Endodermal cell (in vitro differentiated cells): ENCODE measurements around the gene RHOH. TPM values are rescaled to one million over a fixed set of nuclear protein-coding genes. Genes with fewer than 3 reads are reported as not detected.

Experiments
- DNase-seq: peaks from one replicate; pipeline ENCODE4 v3.0.0-alpha.2; 2017
- H3K27ac ChIP-seq: 2 replicates; pipeline ENCODE4 v1.5.1; 2013; ENCODE audit warnings: mild to moderate bottlenecking, low read depth, low read length, moderate library complexity
- H3K27me3 ChIP-seq: 2 replicates; pipeline ENCODE4 v1.6.1; 2013; ENCODE audit warnings: mild to moderate bottlenecking, low read length, moderate library complexity; ENCODE audit not compliant: insufficient read depth, control insufficient read depth, poor library complexity, severe bottlenecking
- H3K36me3 ChIP-seq: 2 replicates; pipeline ENCODE4 v1.7.0; 2013; ENCODE audit warnings: mild to moderate bottlenecking, low read length, moderate library complexity; ENCODE audit not compliant: control insufficient read depth, insufficient read depth
- H3K4me1 ChIP-seq: one replicate; pipeline ENCODE4 v1.7.0; 2013; ENCODE audit warnings: low read length; ENCODE audit not compliant: control insufficient read depth, insufficient read depth
- H3K4me3 ChIP-seq: 2 replicates; pipeline ENCODE4 v1.5.1; 2013; ENCODE audit warnings: mild to moderate bottlenecking, low read length, moderate library complexity
- H3K9ac ChIP-seq: 2 replicates; pipeline ENCODE4 v1.6.1; 2013; ENCODE audit warnings: mild to moderate bottlenecking, low read length, moderate library complexity; ENCODE audit not compliant: poor library complexity, severe bottlenecking; ENCODE audit errors: extremely low read depth
- H3K9me3 ChIP-seq: 2 replicates; pipeline ENCODE4 v1.6.1; 2013; ENCODE audit warnings: mild to moderate bottlenecking, low read length, moderate library complexity; ENCODE audit not compliant: control insufficient read depth
- H3K27ac Mint-ChIP-seq: 2 replicates; pipeline ENCODE4 v1.8.0; 2020; ENCODE audit warnings: mixed read lengths
- H3K27me3 Mint-ChIP-seq: 2 replicates; pipeline ENCODE4 v1.8.0; 2021; ENCODE audit warnings: mild to moderate bottlenecking, mixed read lengths; ENCODE audit not compliant: insufficient read depth
- H3K36me3 Mint-ChIP-seq: 2 replicates; pipeline ENCODE4 v1.8.0; 2020; ENCODE audit warnings: low read depth, mixed read lengths
- H3K4me1 Mint-ChIP-seq: 2 replicates; pipeline ENCODE4 v1.8.0; 2020; ENCODE audit warnings: mixed read lengths
- H3K4me3 Mint-ChIP-seq: 2 replicates; pipeline ENCODE4 v1.8.0; 2020; ENCODE audit warnings: mild to moderate bottlenecking, moderate library complexity, mixed read lengths
- H3K9me3 Mint-ChIP-seq: 2 replicates; pipeline ENCODE4 v1.8.0; 2020; ENCODE audit warnings: mild to moderate bottlenecking, mixed read lengths
- WGBS, 2 experiments: methylation state at CpG; one replicate each; pipeline versions ENCODE4 v1.1.5 to v1.1.7; 2013; ENCODE audit warnings: missing lambda C conversion rate in 2 of 2, mixed read lengths in 1 of 2; ENCODE audit not compliant: insufficient coverage in 1 of 2, insufficient read length in 1 of 2; 5-methylcytosine and 5-hydroxymethylcytosine counted together
- total RNA-seq, 2 donors: library from RNA; stranded (reverse); fragmentation: NEBNext Ultra II Directional in 1 of 2; extraction: Animal tissue kit (Norgen Biotek cat#: 25700) in 1 of 2; gene quantifications; 2 replicates in 1 of 2; 3 replicates in 1 of 2; pipeline ENCODE4 v1.2.1, GENCODE V29; 2021
- TF ChIP-seq, protein P1 (sequence below): fragments of 200-600 bp; sonication (generic); conservative IDR thresholded peaks from 2 replicates; pipeline ENCODE4 v1.5.0; 2021; ENCODE audit warnings: antibody characterized with exemption, mild to moderate bottlenecking

Gene RHOH
- total RNA-seq, 2 donors from 2014 or later: 2.9 to 9.4 TPM

GRCh38 chr4:40255393-40256281 lies 58.8 kb downstream of the RHOH start:
- Histone ChIP-seq H3K4me3 (no peak overlapping the region), H3K27me3 (no peaks in the 10 kb centered on the region), H3K4me1 (peaks cover 5% of the 10 kb centered on the region), H3K9me3 (peaks cover 8% of the 10 kb centered on the region), H3K9ac (no peak overlapping the region), H3K36me3 (no peaks in the 10 kb centered on the region), H3K27ac (no peak overlapping the region)
- no peak overlapping the region for H3K4me3 Mint-ChIP-seq
- H3K4me1 Mint-ChIP-seq: peaks cover 19% of the 10 kb centered on the region
- H3K27me3 Mint-ChIP-seq: no peaks in the 10 kb centered on the region
- peaks cover 24% of the 10 kb centered on the region for H3K9me3 Mint-ChIP-seq
- H3K27ac Mint-ChIP-seq: no peak overlapping the region
- H3K36me3 Mint-ChIP-seq: peaks cover 4% of the 10 kb centered on the region
- TF ChIP-seq, protein P1, sequence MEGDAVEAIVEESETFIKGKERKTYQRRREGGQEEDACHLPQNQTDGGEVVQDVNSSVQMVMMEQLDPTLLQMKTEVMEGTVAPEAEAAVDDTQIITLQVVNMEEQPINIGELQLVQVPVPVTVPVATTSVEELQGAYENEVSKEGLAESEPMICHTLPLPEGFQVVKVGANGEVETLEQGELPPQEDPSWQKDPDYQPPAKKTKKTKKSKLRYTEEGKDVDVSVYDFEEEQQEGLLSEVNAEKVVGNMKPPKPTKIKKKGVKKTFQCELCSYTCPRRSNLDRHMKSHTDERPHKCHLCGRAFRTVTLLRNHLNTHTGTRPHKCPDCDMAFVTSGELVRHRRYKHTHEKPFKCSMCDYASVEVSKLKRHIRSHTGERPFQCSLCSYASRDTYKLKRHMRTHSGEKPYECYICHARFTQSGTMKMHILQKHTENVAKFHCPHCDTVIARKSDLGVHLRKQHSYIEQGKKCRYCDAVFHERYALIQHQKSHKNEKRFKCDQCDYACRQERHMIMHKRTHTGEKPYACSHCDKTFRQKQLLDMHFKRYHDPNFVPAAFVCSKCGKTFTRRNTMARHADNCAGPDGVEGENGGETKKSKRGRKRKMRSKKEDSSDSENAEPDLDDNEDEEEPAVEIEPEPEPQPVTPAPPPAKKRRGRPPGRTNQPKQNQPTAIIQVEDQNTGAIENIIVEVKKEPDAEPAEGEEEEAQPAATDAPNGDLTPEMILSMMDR: no peak
- 91 to 92% methylated on average over 2 to 3 of the region's 3 CpGs for WGBS, 2 experiments
- no peak for DNase-seq

- TF ChIP-seq, protein P1: no peak
- no peak for DNase-seq
- H3K4me3 ChIP-seq: no peak overlapping the region
- 83 to 91% methylated on average over 1 to 5 of the region's 5 CpGs for WGBS, 2 experiments
- no peak overlapping the region for H3K27ac ChIP-seq
- peaks cover 8% of the 10 kb centered on the region for H3K4me1 ChIP-seq
- H3K36me3 ChIP-seq: no peaks in the 10 kb centered on the region
- H3K9ac ChIP-seq: no peak overlapping the region
- peaks cover 22% of the 10 kb centered on the region for H3K4me1 Mint-ChIP-seq
- peaks cover 11% of the 10 kb centered on the region for H3K9me3 ChIP-seq
- H3K27me3 ChIP-seq: no peaks in the 10 kb centered on the region
- H3K27me3 Mint-ChIP-seq: no peaks in the 10 kb centered on the region
- H3K4me3 Mint-ChIP-seq: no peak overlapping the region
- H3K36me3 Mint-ChIP-seq: peaks cover 6% of the 10 kb centered on the region
- H3K27ac Mint-ChIP-seq: no peak overlapping the region
- H3K9me3 Mint-ChIP-seq: peaks cover 30% of the 10 kb centered on the region
These were observed 59.5 kb downstream of the RHOH start for GRCh38 chr4:40256329-40256728.

DNA sequence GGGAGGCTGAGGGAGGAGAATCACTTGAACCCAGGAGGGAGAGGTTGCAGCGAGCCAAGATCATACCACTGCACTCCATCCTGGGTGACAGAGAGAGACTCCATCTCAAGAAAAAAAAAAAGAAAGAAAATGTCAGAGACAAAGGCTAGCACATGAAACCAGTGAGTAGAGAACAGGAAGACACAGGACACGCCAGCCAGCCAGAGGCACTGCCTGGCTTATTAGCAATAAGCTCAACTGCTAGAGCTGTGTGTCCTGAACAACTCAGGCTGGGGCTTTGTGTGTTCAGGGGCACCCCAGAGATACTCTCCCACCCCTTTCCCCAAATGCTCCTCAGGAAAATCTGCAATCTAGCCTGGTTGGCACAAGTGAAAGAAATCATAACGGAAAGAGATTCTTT lies 60.0 kb downstream of the RHOH start:
- no peak for DNase-seq
- Histone ChIP-seq H3K27ac (no peak overlapping the region), H3K27me3 (no peaks in the 10 kb centered on the region), H3K9me3 (peaks cover 11% of the 10 kb centered on the region), H3K36me3 (no peaks in the 10 kb centered on the region), H3K4me3 (no peak overlapping the region), H3K4me1 (peaks cover 9% of the 10 kb centered on the region), H3K9ac (no peak overlapping the region)
- WGBS, 2 experiments: 96 to 100% methylated on average over 1 to 3 of the region's 3 CpGs
- Mint-ChIP-seq H3K4me3 (no peak overlapping the region), H3K36me3 (peaks cover 6% of the 10 kb centered on the region), H3K4me1 (peaks cover 27% of the 10 kb centered on the region), H3K9me3 (peaks cover 33% of the 10 kb centered on the region), H3K27me3 (no peaks in the 10 kb centered on the region), H3K27ac (no peak overlapping the region)
- TF ChIP-seq, protein P1: no peak
